SK-N-SH (cell line): Measurements from ENCODE around the gene STARD10. TPM values are rescaled to one million over a fixed set of nuclear protein-coding genes. Genes with fewer than 3 reads are reported as not detected.

Experiments used
- CHD2 ChIP-seq: fragments of 150-350 bp; IDR thresholded peaks from 2 replicates; pipeline ENCODE4 v1.6.1; 2018; ENCODE audit warnings: low read length; ENCODE audit not compliant: partially characterized antibody
- ELF1 ChIP-seq: IDR thresholded peaks from 2 replicates; pipeline ENCODE4 v1.4.0; 2012
- EP300 ChIP-seq, 2 experiments: IDR thresholded peaks; 2 replicates each; pipeline versions ENCODE4 v1.4.0 to v1.6.1; 2012; ENCODE audit warnings: borderline replicate concordance in 1 of 2, low read depth in 1 of 2, low read length in 1 of 2
- EZH2phosphoT487 ChIP-seq: fragments of 200-600 bp; sonication (generic); IDR thresholded peaks from 2 replicates; pipeline ENCODE4 v1.6.1; 2017; ENCODE audit warnings: low read depth, mixed run types, mild to moderate bottlenecking, antibody characterized with exemption, moderate library complexity, borderline replicate concordance
- FOXJ3 ChIP-seq: sonication (generic); formaldehyde crosslinking; IDR thresholded peaks from 2 replicates; pipeline ENCODE4 v1.5.1; 2020; ENCODE audit warnings: mild to moderate bottlenecking, missing genetic modification reagents
- FOXM1 ChIP-seq: IDR thresholded peaks from 2 replicates; pipeline ENCODE4 v1.4.0; 2012; ENCODE audit warnings: low read depth, mild to moderate bottlenecking
- GATA2 ChIP-seq: sonication (generic); formaldehyde crosslinking; IDR thresholded peaks from 2 replicates; pipeline ENCODE4 v1.5.0; 2020; ENCODE audit warnings: mild to moderate bottlenecking, missing genetic modification reagents
- MEF2A ChIP-seq: IDR thresholded peaks from 2 replicates; pipeline ENCODE4 v1.4.0; 2012; ENCODE audit warnings: low read depth, borderline replicate concordance
- NFIC ChIP-seq: IDR thresholded peaks from 2 replicates; pipeline ENCODE4 v1.4.0; 2012; ENCODE audit warnings: borderline replicate concordance
- NRF1 ChIP-seq: IDR thresholded peaks from 2 replicates; pipeline ENCODE4 v1.6.1; 2012; ENCODE audit warnings: low read depth, mild to moderate bottlenecking, low read length
- RCOR1 ChIP-seq: fragments of 150-350 bp; IDR thresholded peaks from 2 replicates; pipeline ENCODE4 v1.6.1; 2017; ENCODE audit warnings: antibody characterized with exemption, low read length
- RXRA ChIP-seq: IDR thresholded peaks from 2 replicates; pipeline ENCODE4 v1.4.0; 2012; ENCODE audit warnings: low read depth, mild to moderate bottlenecking, borderline replicate concordance
- SIN3A ChIP-seq: IDR thresholded peaks from 2 replicates; pipeline ENCODE4 v1.6.1; 2012; ENCODE audit warnings: low read depth, mild to moderate bottlenecking, low read length, moderate library complexity, borderline replicate concordance
- SMC3 ChIP-seq: IDR thresholded peaks from 2 replicates; pipeline ENCODE4 v1.6.1; 2012; ENCODE audit warnings: low read depth, low read length, improper control_type of control experiment
- TAF1 ChIP-seq: IDR thresholded peaks from 2 replicates; pipeline ENCODE4 v1.6.1; 2012; ENCODE audit warnings: low read depth, mild to moderate bottlenecking, low read length, moderate library complexity, borderline replicate concordance
- YY1 ChIP-seq: IDR thresholded peaks from 2 replicates; pipeline ENCODE4 v1.4.0; 2012; ENCODE audit warnings: low read depth, mild to moderate bottlenecking
- polyA plus RNA-seq, 3 experiments: library from polyadenylated mRNA; depleted of rRNA; stranded (reverse); fragments of >200 nt; gene quantifications; 2 replicates each; pipeline ENCODE4 v1.2.3, GENCODE V29; 2012
- TF ChIP-seq, protein P1 (sequence below): fragments of 150-350 bp; IDR thresholded peaks from 2 replicates; pipeline ENCODE4 v1.6.1; 2016; ENCODE audit warnings: mild to moderate bottlenecking, low read depth, low read length
- TF ChIP-seq, protein P2 (sequence below): fragments of 200-600 bp; sonication (generic); IDR thresholded peaks from 2 replicates; pipeline ENCODE4 v1.6.1; 2017; ENCODE audit warnings: antibody characterized with exemption, mild to moderate bottlenecking, moderate library complexity
- TF ChIP-seq, protein P3 (sequence below): IDR thresholded peaks from 2 replicates; pipeline ENCODE4; 2012
- TF ChIP-seq, protein P4 (sequence below): IDR thresholded peaks from 2 replicates; pipeline ENCODE4 v1.4.0; 2012; ENCODE audit warnings: low read depth, borderline replicate concordance
- TF ChIP-seq, protein P5 (sequence below): IDR thresholded peaks from 2 replicates; pipeline ENCODE4 v1.4.0; 2012; ENCODE audit warnings: low read depth

Gene STARD10
- polyA plus RNA-seq, 1 of the 3 experiments (the other 2 are of a cell fraction): 47.7 TPM

DNA sequence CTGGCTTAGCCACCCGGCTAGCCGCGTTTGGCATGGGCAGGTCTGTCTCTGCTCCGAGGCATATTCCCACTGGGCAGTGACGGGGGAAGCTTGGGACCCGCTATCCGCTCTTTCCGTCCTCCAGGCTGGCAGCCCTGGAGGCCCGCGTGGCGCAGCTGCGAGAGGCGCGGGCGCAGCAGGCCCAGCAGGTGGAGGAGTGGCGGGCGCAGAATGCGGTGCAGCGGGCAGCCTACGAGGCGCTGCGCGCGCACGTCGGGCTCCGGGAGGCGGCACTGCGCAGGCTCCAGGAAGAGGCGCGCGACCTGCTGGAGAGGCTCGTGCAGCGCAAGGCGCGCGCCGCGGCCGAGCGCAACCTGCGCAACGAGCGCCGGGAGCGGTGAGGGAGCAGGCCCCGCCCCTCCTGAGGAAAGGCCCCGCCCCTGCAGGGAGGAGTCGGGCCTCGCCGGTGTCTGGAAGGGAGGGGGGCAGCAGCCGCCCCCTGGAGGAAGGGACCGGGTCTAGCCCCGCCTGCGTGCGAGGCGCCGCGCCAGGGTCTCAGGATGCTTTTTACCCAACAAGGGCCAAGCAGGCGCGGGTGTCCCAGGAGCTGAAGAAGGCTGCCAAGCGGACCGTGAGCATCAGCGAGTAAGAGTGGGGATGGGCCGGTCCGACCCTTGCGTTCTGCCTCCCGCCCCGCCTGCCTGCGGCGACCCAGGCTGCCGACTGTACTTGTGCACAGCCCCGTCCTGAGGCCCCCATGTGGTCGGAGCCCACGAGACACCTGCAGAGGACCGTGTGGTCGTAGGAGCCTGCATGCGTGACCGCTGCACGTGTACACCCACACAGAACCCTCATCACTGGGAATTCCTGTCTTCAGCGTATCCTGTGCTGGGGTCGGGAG lies 28.3 kb upstream of the STARD10 start (continued):
- TF ChIP-seq, protein P1, sequence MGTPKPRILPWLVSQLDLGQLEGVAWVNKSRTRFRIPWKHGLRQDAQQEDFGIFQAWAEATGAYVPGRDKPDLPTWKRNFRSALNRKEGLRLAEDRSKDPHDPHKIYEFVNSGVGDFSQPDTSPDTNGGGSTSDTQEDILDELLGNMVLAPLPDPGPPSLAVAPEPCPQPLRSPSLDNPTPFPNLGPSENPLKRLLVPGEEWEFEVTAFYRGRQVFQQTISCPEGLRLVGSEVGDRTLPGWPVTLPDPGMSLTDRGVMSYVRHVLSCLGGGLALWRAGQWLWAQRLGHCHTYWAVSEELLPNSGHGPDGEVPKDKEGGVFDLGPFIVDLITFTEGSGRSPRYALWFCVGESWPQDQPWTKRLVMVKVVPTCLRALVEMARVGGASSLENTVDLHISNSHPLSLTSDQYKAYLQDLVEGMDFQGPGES: no peak
- TF ChIP-seq EP300 (IDR thresholded peaks at IDR 0.05; ENCODE audit: borderline replicate concordance in 1 of 2, low read depth in 1 of 2, low read length in 1 of 2) (no peak), NFIC (no peak), GATA2 (CRISPR knock-in tag) (no peak), NRF1 (peak; percentile 92), RCOR1 (0 out of 2 replicates have a peak, but pooled peaks have one; percentile 12), FOXJ3 (CRISPR knock-in tag) (no peak), CHD2 (peak; percentile 21), RXRA (no peak), YY1 (no peak), MEF2A (no peak), SMC3 (peak; percentile 12; the same call in 1 of the 2 replicates), FOXM1 (no peak), TAF1 (no peak), ELF1 (no peak), SIN3A (no peak), EZH2phosphoT487 (no peak)
- TF ChIP-seq, protein P2, sequence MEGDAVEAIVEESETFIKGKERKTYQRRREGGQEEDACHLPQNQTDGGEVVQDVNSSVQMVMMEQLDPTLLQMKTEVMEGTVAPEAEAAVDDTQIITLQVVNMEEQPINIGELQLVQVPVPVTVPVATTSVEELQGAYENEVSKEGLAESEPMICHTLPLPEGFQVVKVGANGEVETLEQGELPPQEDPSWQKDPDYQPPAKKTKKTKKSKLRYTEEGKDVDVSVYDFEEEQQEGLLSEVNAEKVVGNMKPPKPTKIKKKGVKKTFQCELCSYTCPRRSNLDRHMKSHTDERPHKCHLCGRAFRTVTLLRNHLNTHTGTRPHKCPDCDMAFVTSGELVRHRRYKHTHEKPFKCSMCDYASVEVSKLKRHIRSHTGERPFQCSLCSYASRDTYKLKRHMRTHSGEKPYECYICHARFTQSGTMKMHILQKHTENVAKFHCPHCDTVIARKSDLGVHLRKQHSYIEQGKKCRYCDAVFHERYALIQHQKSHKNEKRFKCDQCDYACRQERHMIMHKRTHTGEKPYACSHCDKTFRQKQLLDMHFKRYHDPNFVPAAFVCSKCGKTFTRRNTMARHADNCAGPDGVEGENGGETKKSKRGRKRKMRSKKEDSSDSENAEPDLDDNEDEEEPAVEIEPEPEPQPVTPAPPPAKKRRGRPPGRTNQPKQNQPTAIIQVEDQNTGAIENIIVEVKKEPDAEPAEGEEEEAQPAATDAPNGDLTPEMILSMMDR: 0 out of 2 replicates have a peak, but pooled peaks have one; percentile 13
- TF ChIP-seq, protein P3, sequence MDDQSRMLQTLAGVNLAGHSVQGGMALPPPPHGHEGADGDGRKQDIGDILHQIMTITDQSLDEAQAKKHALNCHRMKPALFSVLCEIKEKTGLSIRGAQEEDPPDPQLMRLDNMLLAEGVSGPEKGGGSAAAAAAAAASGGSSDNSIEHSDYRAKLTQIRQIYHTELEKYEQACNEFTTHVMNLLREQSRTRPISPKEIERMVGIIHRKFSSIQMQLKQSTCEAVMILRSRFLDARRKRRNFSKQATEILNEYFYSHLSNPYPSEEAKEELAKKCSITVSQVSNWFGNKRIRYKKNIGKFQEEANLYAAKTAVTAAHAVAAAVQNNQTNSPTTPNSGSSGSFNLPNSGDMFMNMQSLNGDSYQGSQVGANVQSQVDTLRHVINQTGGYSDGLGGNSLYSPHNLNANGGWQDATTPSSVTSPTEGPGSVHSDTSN: no peak
- TF ChIP-seq, protein P4, sequence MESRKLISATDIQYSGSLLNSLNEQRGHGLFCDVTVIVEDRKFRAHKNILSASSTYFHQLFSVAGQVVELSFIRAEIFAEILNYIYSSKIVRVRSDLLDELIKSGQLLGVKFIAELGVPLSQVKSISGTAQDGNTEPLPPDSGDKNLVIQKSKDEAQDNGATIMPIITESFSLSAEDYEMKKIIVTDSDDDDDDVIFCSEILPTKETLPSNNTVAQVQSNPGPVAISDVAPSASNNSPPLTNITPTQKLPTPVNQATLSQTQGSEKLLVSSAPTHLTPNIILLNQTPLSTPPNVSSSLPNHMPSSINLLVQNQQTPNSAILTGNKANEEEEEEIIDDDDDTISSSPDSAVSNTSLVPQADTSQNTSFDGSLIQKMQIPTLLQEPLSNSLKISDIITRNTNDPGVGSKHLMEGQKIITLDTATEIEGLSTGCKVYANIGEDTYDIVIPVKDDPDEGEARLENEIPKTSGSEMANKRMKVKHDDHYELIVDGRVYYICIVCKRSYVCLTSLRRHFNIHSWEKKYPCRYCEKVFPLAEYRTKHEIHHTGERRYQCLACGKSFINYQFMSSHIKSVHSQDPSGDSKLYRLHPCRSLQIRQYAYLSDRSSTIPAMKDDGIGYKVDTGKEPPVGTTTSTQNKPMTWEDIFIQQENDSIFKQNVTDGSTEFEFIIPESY: no peak
- TF ChIP-seq, protein P5, sequence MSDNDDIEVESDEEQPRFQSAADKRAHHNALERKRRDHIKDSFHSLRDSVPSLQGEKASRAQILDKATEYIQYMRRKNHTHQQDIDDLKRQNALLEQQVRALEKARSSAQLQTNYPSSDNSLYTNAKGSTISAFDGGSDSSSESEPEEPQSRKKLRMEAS: peak; percentile 81; the same call in 1 of the 2 replicates
